IPS-20b (cell line): ENCODE measurements around the gene SFN.
"Not testable (repeated sequence)": the region's sequence is repeated elsewhere in the genome, so short reads cannot be mapped to it uniquely, and the experiment has no call there.

Source experiments
- H3K27ac ChIP-seq: one replicate; pipeline ENCODE4 v1.5.1; 2013; ENCODE audit warnings: low read length
- H3K27me3 ChIP-seq: 2 replicates; pipeline ENCODE4 v1.6.1; 2013; ENCODE audit warnings: mild to moderate bottlenecking, low read length, inconsistent platforms; ENCODE audit not compliant: insufficient read depth
- H3K36me3 ChIP-seq: 2 replicates; pipeline ENCODE4 v1.6.1; 2013; ENCODE audit warnings: low read depth, mild to moderate bottlenecking, inconsistent platforms, low read length, moderate library complexity; ENCODE audit not compliant: insufficient read depth
- H3K4me1 ChIP-seq: 2 replicates; pipeline ENCODE4 v1.6.1; 2013; ENCODE audit warnings: mild to moderate bottlenecking, control low read depth, inconsistent platforms, low read length, moderate library complexity; ENCODE audit not compliant: insufficient read depth
- H3K4me3 ChIP-seq: 2 replicates; pipeline ENCODE4 v1.5.1; 2013; ENCODE audit warnings: mild to moderate bottlenecking, low read length, inconsistent platforms
- H3K9ac ChIP-seq: 2 replicates; pipeline ENCODE4 v1.6.1; 2013; ENCODE audit warnings: low read depth, mild to moderate bottlenecking, inconsistent platforms, low read length, moderate library complexity
- H3K9me3 ChIP-seq: 2 replicates; pipeline ENCODE4 v1.6.1; 2013; ENCODE audit warnings: mild to moderate bottlenecking, low read depth, low read length, inconsistent platforms; ENCODE audit not compliant: insufficient read depth

SFN gene

GRCh38 chr1:26847826-26848225 is 15.1 kb upstream of the SFN start:
- H3K36me3 ChIP-seq, result peaks cover 60% of the 10 kb centered on the region
- H3K9ac ChIP-seq, H3K9me3 ChIP-seq, H3K4me1 ChIP-seq, H3K27ac ChIP-seq, H3K4me3 ChIP-seq, H3K27me3 ChIP-seq: not testable (repeated sequence)

- Histone ChIP-seq H3K9me3 (no peaks in the 10 kb centered on the region), H3K9ac (no peak overlapping the region), H3K27ac (no peak overlapping the region), H3K4me1 (no peaks in the 10 kb centered on the region), H3K36me3 (peaks cover 63% of the 10 kb centered on the region), H3K27me3 (no peaks in the 10 kb centered on the region), H3K4me3 (no peak overlapping the region)
These were observed 14.4 kb upstream of the SFN start for GRCh38 chr1:26848499-26848898.

GRCh38 chr1:26848941-26849774 is 13.8 kb upstream of the SFN start:
- Histone ChIP-seq H3K4me3 (no peak overlapping the region), H3K27me3 (no peaks in the 10 kb centered on the region), H3K27ac (no peak overlapping the region), H3K9ac (no peak overlapping the region), H3K36me3 (peaks cover 65% of the 10 kb centered on the region), H3K4me1 (no peaks in the 10 kb centered on the region), H3K9me3 (no peaks in the 10 kb centered on the region)

- H3K9me3 ChIP-seq, result no peaks in the 10 kb centered on the region
- peaks cover 73% of the 10 kb centered on the region for H3K36me3 ChIP-seq
- H3K4me3 ChIP-seq, result no peak overlapping the region
- no peaks in the 10 kb centered on the region for H3K4me1 ChIP-seq
- no peak overlapping the region for H3K27ac ChIP-seq
- H3K27me3 ChIP-seq, result no peaks in the 10 kb centered on the region
- H3K9ac ChIP-seq, result no peak overlapping the region
These were observed 11.8 kb upstream of the SFN start for GRCh38 chr1:26851106-26851684.

GRCh38 chr1:26852701-26853100 is 10.2 kb upstream of the SFN start:
- Histone ChIP-seq H3K27me3 (no peaks in the 10 kb centered on the region), H3K36me3 (peaks cover 72% of the 10 kb centered on the region), H3K9me3 (no peaks in the 10 kb centered on the region), H3K4me1 (no peaks in the 10 kb centered on the region), H3K27ac (no peak overlapping the region), H3K9ac (no peak overlapping the region), H3K4me3 (no peak overlapping the region)

GRCh38 chr1:26853156-26853555 is 9.8 kb upstream of the SFN start:
- no peak overlapping the region for H3K4me3 ChIP-seq
- no peaks in the 10 kb centered on the region for H3K27me3 ChIP-seq
- no peaks in the 10 kb centered on the region for H3K9me3 ChIP-seq
- no peak overlapping the region for H3K27ac ChIP-seq
- H3K4me1 ChIP-seq, result no peaks in the 10 kb centered on the region
- peaks cover 68% of the 10 kb centered on the region for H3K36me3 ChIP-seq
- no peak overlapping the region for H3K9ac ChIP-seq

- no peak overlapping the region for H3K27ac ChIP-seq
- H3K9ac ChIP-seq, result no peak overlapping the region
These were observed 9.3 kb upstream of the SFN start for GRCh38 chr1:26853600-26853999.

GRCh38 chr1:26854906-26855305 is 8.0 kb upstream of the SFN start:
- peaks cover 50% of the 10 kb centered on the region for H3K36me3 ChIP-seq
- H3K27ac ChIP-seq, result no peak overlapping the region
- no peaks in the 10 kb centered on the region for H3K9me3 ChIP-seq
- H3K4me3 ChIP-seq, result no peak overlapping the region
- H3K4me1 ChIP-seq, result no peaks in the 10 kb centered on the region
- H3K27me3 ChIP-seq, result no peaks in the 10 kb centered on the region
- H3K9ac ChIP-seq, result no peak overlapping the region

More at GRCh38 chr1:26853600-26853999, 9.3 kb upstream of the SFN start:
- H3K4me3 ChIP-seq, result no peak overlapping the region
- H3K27me3 ChIP-seq, result no peaks in the 10 kb centered on the region
- H3K4me1 ChIP-seq, result no peaks in the 10 kb centered on the region
- H3K9me3 ChIP-seq, result no peaks in the 10 kb centered on the region
- peaks cover 63% of the 10 kb centered on the region for H3K36me3 ChIP-seq

GRCh38 chr1:26855636-26856035 is 7.3 kb upstream of the SFN start:
- Histone ChIP-seq H3K4me3 (no peak overlapping the region), H3K36me3 (peaks cover 43% of the 10 kb centered on the region), H3K27me3 (no peaks in the 10 kb centered on the region), H3K4me1 (no peaks in the 10 kb centered on the region), H3K9me3 (no peaks in the 10 kb centered on the region), H3K27ac (no peak overlapping the region), H3K9ac (no peak overlapping the region)

- no peaks in the 10 kb centered on the region for H3K27me3 ChIP-seq
- H3K9ac ChIP-seq, result no peak overlapping the region
- peaks cover 38% of the 10 kb centered on the region for H3K36me3 ChIP-seq
- H3K9me3 ChIP-seq, result no peaks in the 10 kb centered on the region
- H3K4me1 ChIP-seq, result no peaks in the 10 kb centered on the region; the same call in 1 of the 2 replicates
- H3K4me3 ChIP-seq, result no peak overlapping the region
- no peak overlapping the region for H3K27ac ChIP-seq
These were observed 6.8 kb upstream of the SFN start for GRCh38 chr1:26856181-26856580.

- Histone ChIP-seq H3K9me3 (no peaks in the 10 kb centered on the region), H3K27ac (no peak overlapping the region), H3K4me1 (no peaks in the 10 kb centered on the region; the same call in 1 of the 2 replicates), H3K27me3 (no peaks in the 10 kb centered on the region), H3K9ac (no peak overlapping the region), H3K36me3 (peaks cover 31% of the 10 kb centered on the region), H3K4me3 (no peak overlapping the region)
These were observed 6.1 kb upstream of the SFN start for GRCh38 chr1:26856604-26857469.
